ENCODE data around the gene CIITA. TPM values are rescaled to one million over a fixed set of nuclear protein-coding genes. Genes with fewer than 3 reads are reported as not detected.
A peak's percentile ranks its signal among the peaks of the same experiment; 100 is the strongest.
"Not testable (repeated sequence)": the region's sequence is repeated elsewhere in the genome, so short reads cannot be mapped to it uniquely, and the experiment has no call there.

CIITA gene
- total RNA-seq, 2 experiments from 2014 or later = 0.12 to 0.29 TPM

DNA sequence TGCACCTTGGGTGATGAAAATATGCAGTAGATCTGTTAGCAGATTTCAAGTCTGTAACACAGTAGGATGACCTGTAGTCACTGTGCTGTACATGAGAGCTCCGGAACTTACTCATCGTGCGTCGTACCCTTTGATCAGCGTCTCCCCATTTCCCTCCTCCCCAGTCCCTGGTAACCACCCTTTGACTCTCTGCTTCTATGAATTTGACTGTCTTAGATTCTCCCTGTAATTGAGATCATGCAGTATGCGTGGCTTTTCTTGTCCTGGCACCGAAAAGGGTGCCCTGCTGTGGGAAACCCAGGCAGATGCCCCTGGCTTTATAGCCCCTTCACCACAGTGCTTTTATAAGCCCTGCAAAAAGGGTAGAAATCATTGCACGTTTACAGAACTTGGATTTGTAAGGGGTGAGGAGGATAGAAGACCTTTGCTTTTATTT, 87.9 kb downstream of the CIITA start:
- Mint-ChIP-seq H3K36me3 (ENCODE audit: low read depth) (peaks cover 30% of the 10 kb centered on the region), H3K4me3 (no peak overlapping the region), H3K27ac (peak overlapping the region; percentile 92), H3K4me1 (ENCODE audit: low read depth) (peaks cover 39% of the 10 kb centered on the region), H3K9me3 (peaks cover 9% of the 10 kb centered on the region), H3K27me3 (ENCODE audit: low read depth) (no peaks in the 10 kb centered on the region)
- intact Hi-C loops (cut with micrococcal nuclease) = loop anchor here (1.0 to 5.0 kb wide), 10 partner anchors 11 to 847 kb away; no protein-coding TSS in a partner anchor
- CTCF ChIA-PET = interaction anchor here (0.6 to 5.3 kb wide), 29 partner anchors 8 to 441 kb away, joined by 3 to 57 read pairs (median 7); partner anchors contain the start of genes CLEC16A and SOCS1
- peak; percentile 80 for DNase-seq

DNA sequence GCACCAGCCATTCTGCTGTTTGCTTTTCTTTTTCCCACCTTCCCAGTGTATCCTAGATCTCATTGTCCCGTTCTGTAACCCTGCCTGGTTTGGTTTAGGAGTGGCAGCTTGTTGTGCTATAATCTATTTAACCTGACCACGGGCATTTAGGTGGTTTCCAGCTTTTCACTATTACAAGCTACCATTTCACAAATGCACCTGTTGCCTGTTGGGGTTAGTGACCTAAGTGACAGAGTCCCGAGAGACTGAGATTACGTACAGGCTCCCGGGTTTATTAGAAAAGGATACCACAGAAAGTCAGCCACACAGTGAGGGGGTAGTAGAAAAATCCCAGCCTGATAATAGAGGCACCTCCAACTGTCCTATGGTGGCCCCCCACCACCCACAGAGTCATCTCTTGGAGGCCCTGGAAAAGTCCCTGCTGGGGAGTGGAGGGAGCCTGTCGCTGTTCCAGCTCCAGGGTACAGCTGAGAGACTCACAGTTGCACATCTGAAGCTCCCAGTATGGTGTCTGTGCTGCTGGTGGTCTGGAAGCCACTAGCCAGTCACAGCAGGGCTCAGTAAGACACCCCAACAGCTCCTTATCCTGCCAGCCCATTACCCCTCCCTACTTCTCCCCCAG, 88.5 kb downstream of the CIITA start:
- peaks cover 39% of the 10 kb centered on the region for H3K4me1 Mint-ChIP-seq (ENCODE audit: low read depth)
- peaks cover 30% of the 10 kb centered on the region for H3K36me3 Mint-ChIP-seq (ENCODE audit: low read depth)
- peak overlapping the region; percentile 92 for H3K27ac Mint-ChIP-seq
- peak; percentile 55 for DNase-seq
- no peak overlapping the region for H3K4me3 Mint-ChIP-seq
- intact Hi-C loops (cut with micrococcal nuclease) = loop anchor here (1.0 to 2.0 kb wide), 4 partner anchors 23 to 675 kb away; no protein-coding TSS in a partner anchor
- H3K27me3 Mint-ChIP-seq (ENCODE audit: low read depth) = no peaks in the 10 kb centered on the region
- CTCF ChIA-PET = interaction anchor here (0.6 to 5.3 kb wide), 20 partner anchors 11 to 441 kb away, joined by 3 to 57 read pairs (median 6); partner anchors contain the start of gene SOCS1
- peaks cover 9% of the 10 kb centered on the region for H3K9me3 Mint-ChIP-seq

- no peak for DNase-seq
- CTCF ChIA-PET = interaction anchor here (0.6 to 5.3 kb wide), 10 partner anchors 17 to 406 kb away, joined by 3 to 57 read pairs (median 3); partner anchors contain the start of gene SOCS1
- no peaks in the 10 kb centered on the region for H3K27me3 Mint-ChIP-seq (ENCODE audit: low read depth)
- H3K36me3 Mint-ChIP-seq (ENCODE audit: low read depth) = peaks cover 36% of the 10 kb centered on the region
- peaks cover 39% of the 10 kb centered on the region for H3K4me1 Mint-ChIP-seq (ENCODE audit: low read depth)
- intact Hi-C loops (cut with micrococcal nuclease) = no loop called here
- H3K9me3 Mint-ChIP-seq = peaks cover 9% of the 10 kb centered on the region
- peak overlapping the region; percentile 92 for H3K27ac Mint-ChIP-seq
- H3K4me3 Mint-ChIP-seq = peak overlapping the region; percentile 1
Observed at GRCh38 chr16:10966129-10966528, 89.1 kb downstream of the CIITA start.

- Mint-ChIP-seq H3K36me3 (ENCODE audit: low read depth) (peaks cover 36% of the 10 kb centered on the region), H3K27ac (peak overlapping the region; percentile 92), H3K4me3 (peak overlapping the region; percentile 1), H3K4me1 (ENCODE audit: low read depth) (peaks cover 39% of the 10 kb centered on the region)
- CTCF ChIA-PET = interaction anchor here (0.6 to 5.3 kb wide), 6 partner anchors 20 to 405 kb away, joined by 3 to 57 read pairs (median 3); partner anchors contain the start of gene SOCS1
- peak; percentile 70 for DNase-seq
- intact Hi-C loops (cut with micrococcal nuclease); H3K9me3 Mint-ChIP-seq; H3K27me3 Mint-ChIP-seq (ENCODE audit: low read depth): not testable (repeated sequence)
Observed at GRCh38 chr16:10966559-10966958, 89.6 kb downstream of the CIITA start.

DNA sequence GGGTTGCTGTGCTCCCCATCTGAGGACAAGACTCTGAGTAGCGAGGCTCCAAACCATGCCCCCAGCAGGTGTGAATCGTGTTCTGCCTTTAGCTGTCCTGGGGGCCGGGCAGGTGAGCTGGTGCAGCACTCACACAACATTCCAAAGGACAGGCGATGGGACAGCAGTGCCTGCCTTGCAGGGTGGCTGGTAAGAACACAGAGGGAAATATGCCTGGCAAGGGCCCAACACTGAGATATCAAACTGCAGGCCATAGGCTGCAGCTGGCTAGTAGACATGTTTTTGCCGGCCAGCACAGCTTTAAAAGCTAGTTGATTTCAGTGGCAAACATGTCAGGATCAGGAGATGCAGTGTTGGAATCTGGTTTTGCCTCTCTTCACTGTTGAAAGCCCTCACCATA, 91.0 kb downstream of the CIITA start:
- no peak for DNase-seq
- CTCF ChIA-PET = interaction anchor here (0.6 to 5.3 kb wide), 7 partner anchors 11 to 564 kb away, joined by 3 to 57 read pairs (median 4); partner anchors contain the start of gene SOCS1
- peaks cover 37% of the 10 kb centered on the region for H3K36me3 Mint-ChIP-seq (ENCODE audit: low read depth)
- H3K27ac Mint-ChIP-seq = no peak overlapping the region
- H3K4me1 Mint-ChIP-seq (ENCODE audit: low read depth) = peaks cover 47% of the 10 kb centered on the region
- no peaks in the 10 kb centered on the region for H3K27me3 Mint-ChIP-seq (ENCODE audit: low read depth)
- intact Hi-C loops (cut with micrococcal nuclease) = no loop called here
- peaks cover 9% of the 10 kb centered on the region for H3K9me3 Mint-ChIP-seq
- H3K4me3 Mint-ChIP-seq = no peak overlapping the region

DNA sequence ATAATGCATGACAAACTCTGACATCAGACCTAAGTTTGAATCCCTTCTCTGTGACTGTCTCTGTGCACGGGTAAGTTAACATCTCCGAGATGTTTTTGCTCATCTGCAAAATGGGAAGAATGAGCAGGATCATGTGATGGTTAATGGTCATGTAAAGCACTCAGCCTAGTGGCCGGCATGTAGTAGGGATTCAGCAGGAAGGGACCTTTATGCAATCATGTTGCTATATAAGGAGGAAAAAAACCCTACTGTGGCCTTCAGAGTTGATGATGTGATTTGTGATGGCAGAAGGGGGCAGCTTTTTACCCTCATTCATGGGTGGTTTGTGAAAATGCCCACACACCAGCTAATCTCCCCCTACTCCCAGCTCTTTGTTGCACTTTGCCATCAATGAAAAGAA, 91.5 kb downstream of the CIITA start:
- H3K36me3 Mint-ChIP-seq (ENCODE audit: low read depth) = peaks cover 38% of the 10 kb centered on the region
- intact Hi-C loops (cut with micrococcal nuclease) = no loop called here
- H3K27ac Mint-ChIP-seq = no peak overlapping the region
- H3K4me3 Mint-ChIP-seq = no peak overlapping the region
- peaks cover 9% of the 10 kb centered on the region for H3K9me3 Mint-ChIP-seq
- H3K27me3 Mint-ChIP-seq (ENCODE audit: low read depth) = no peaks in the 10 kb centered on the region
- CTCF ChIA-PET = interaction anchor here (0.6 to 2.5 kb wide), 7 partner anchors 11 to 563 kb away, joined by 3 to 10 read pairs (median 4); partner anchors contain the start of gene SOCS1
- DNase-seq = no peak
- H3K4me1 Mint-ChIP-seq (ENCODE audit: low read depth) = peaks cover 51% of the 10 kb centered on the region

- no peak for DNase-seq
- Mint-ChIP-seq H3K27me3 (ENCODE audit: low read depth) (no peaks in the 10 kb centered on the region), H3K27ac (no peak overlapping the region), H3K9me3 (peaks cover 9% of the 10 kb centered on the region), H3K36me3 (ENCODE audit: low read depth) (peaks cover 34% of the 10 kb centered on the region), H3K4me1 (ENCODE audit: low read depth) (peaks cover 42% of the 10 kb centered on the region), H3K4me3 (no peak overlapping the region)
- CTCF ChIA-PET = interaction anchor here (0.6 to 2.5 kb wide), 6 partner anchors 16 to 436 kb away, joined by 3 to 8 read pairs (median 6); no protein-coding TSS in a partner anchor
- intact Hi-C loops (cut with micrococcal nuclease) = loop anchor here (2.0 kb wide), 1 partner anchor 15 kb away; no protein-coding TSS in a partner anchor
Observed at GRCh38 chr16:10969615-10970014, 92.6 kb downstream of the CIITA start.

DNA sequence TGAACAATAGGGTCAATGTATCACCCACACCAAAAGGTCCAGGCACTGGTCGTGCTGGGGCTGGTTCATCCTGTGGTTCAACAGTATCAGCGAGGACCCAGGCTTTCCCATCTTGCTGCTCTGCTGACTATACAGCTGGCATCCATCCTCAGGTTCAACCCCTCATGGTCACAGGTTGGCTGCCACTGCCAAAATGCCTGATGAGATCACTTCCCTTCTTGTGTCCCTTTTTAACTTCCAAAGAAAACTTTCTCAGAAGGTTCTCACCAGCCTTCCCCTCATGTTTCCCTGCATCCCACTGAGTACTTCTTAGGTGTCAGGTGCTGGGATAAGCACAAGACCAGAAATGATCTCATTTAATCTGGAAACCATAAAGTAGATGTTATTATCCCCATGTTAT, 93.1 kb downstream of the CIITA start:
- H3K27ac Mint-ChIP-seq = no peak overlapping the region
- peaks cover 37% of the 10 kb centered on the region for H3K4me1 Mint-ChIP-seq (ENCODE audit: low read depth)
- DNase-seq = no peak
- intact Hi-C loops (cut with micrococcal nuclease) = loop anchor here (2.0 kb wide), 1 partner anchor 15 kb away; no protein-coding TSS in a partner anchor
- H3K36me3 Mint-ChIP-seq (ENCODE audit: low read depth) = peaks cover 33% of the 10 kb centered on the region
- H3K4me3 Mint-ChIP-seq = no peak overlapping the region
- H3K27me3 Mint-ChIP-seq (ENCODE audit: low read depth) = no peaks in the 10 kb centered on the region
- peaks cover 9% of the 10 kb centered on the region for H3K9me3 Mint-ChIP-seq
- CTCF ChIA-PET = interaction anchor here (0.6 to 2.5 kb wide), 6 partner anchors 255 to 436 kb away, joined by 3 to 9 read pairs (median 6); no protein-coding TSS in a partner anchor

- peak; percentile 62 for DNase-seq
- CTCF ChIA-PET = interaction anchor here (0.7 to 4.0 kb wide), 28 partner anchors 8 to 434 kb away, joined by 3 to 67 read pairs (median 4); partner anchors contain the start of gene SOCS1
- H3K27me3 Mint-ChIP-seq (ENCODE audit: low read depth) = no peaks in the 10 kb centered on the region
- peaks cover 22% of the 10 kb centered on the region for H3K4me1 Mint-ChIP-seq (ENCODE audit: low read depth)
- intact Hi-C loops (cut with micrococcal nuclease) = loop anchor here (1.0 to 2.0 kb wide), 4 partner anchors 10 to 384 kb away; no protein-coding TSS in a partner anchor
- H3K4me3 Mint-ChIP-seq = no peak overlapping the region
- no peaks in the 10 kb centered on the region for H3K9me3 Mint-ChIP-seq
- peaks cover 23% of the 10 kb centered on the region for H3K36me3 Mint-ChIP-seq (ENCODE audit: low read depth)
- no peak overlapping the region for H3K27ac Mint-ChIP-seq
Observed at GRCh38 chr16:10971560-10971961, 94.6 kb downstream of the CIITA start.

GRCh38 chr16:10972108-10972818, 95.3 kb downstream of the CIITA start:
- CTCF ChIA-PET = interaction anchor here (0.6 to 4.0 kb wide), 13 partner anchors 8 to 412 kb away, joined by 3 to 67 read pairs (median 4); partner anchors contain the start of gene SOCS1
- Mint-ChIP-seq H3K27me3 (ENCODE audit: low read depth) (no peaks in the 10 kb centered on the region), H3K27ac (no peak overlapping the region), H3K36me3 (ENCODE audit: low read depth) (peaks cover 16% of the 10 kb centered on the region), H3K4me3 (no peak overlapping the region), H3K4me1 (ENCODE audit: low read depth) (peaks cover 18% of the 10 kb centered on the region), H3K9me3 (no peaks in the 10 kb centered on the region)
- intact Hi-C loops (cut with micrococcal nuclease) = no loop called here
- no peak for DNase-seq

GRCh38 chr16:10972819-10973464, 95.9 kb downstream of the CIITA start:
- no peaks in the 10 kb centered on the region for H3K9me3 Mint-ChIP-seq
- intact Hi-C loops (cut with micrococcal nuclease) = no loop called here
- H3K4me3 Mint-ChIP-seq = no peak overlapping the region
- H3K4me1 Mint-ChIP-seq (ENCODE audit: low read depth) = peaks cover 25% of the 10 kb centered on the region
- no peak overlapping the region for H3K27ac Mint-ChIP-seq
- no peaks in the 10 kb centered on the region for H3K27me3 Mint-ChIP-seq (ENCODE audit: low read depth)
- H3K36me3 Mint-ChIP-seq (ENCODE audit: low read depth) = peaks cover 16% of the 10 kb centered on the region
- no peak for DNase-seq
- CTCF ChIA-PET = interaction anchor here (0.6 to 4.0 kb wide), 10 partner anchors 9 to 411 kb away, joined by 3 to 67 read pairs (median 4); partner anchors contain the start of gene SOCS1
